Right cardiac atrium (tissue), 5 donors: ENCODE measurements around the gene ALOX15B. TPM values are rescaled to one million over a fixed set of nuclear protein-coding genes. Genes with fewer than 3 reads are reported as not detected.
A peak's percentile ranks its signal among the peaks of the same experiment; 100 is the strongest.

Experiments
- ATAC-seq, 2 donors: fragments of 200-7000 bp; cut with Tn5 transposase; one replicate each; pipeline versions ENCODE4 v1.8.0 to v1.9.1; 2020; ENCODE audit warnings: moderate library complexity in 2 of 2, mild to moderate bottlenecking in 1 of 2
- DNase-seq, 3 donors: peaks; one replicate each; pipeline ENCODE4 v3.0.0-alpha.2; 2020
- H3K27ac ChIP-seq: one replicate; pipeline ENCODE4 v1.5.1; 2013; ENCODE audit warnings: mild to moderate bottlenecking, low read length, control low read depth, moderate library complexity
- H3K27me3 ChIP-seq: one replicate; pipeline ENCODE4 v1.6.1; 2013; ENCODE audit not compliant: control insufficient read depth, insufficient read depth
- H3K4me1 ChIP-seq: one replicate; pipeline ENCODE4 v1.6.1; 2013; ENCODE audit warnings: low read length; ENCODE audit not compliant: control insufficient read depth, insufficient read depth
- H3K4me3 ChIP-seq: one replicate; pipeline ENCODE4 v1.5.1; 2013; ENCODE audit warnings: low read length, control low read depth
- H3K9me3 ChIP-seq: one replicate; pipeline ENCODE4 v1.6.1; 2013; ENCODE audit warnings: low read length; ENCODE audit not compliant: control insufficient read depth
- WGBS: extraction: QIAGEN DNeasy Blood & Tissue Kit; methylation state at CpG from one replicate; pipeline ENCODE4 v1.1.7; 2013; 5-methylcytosine and 5-hydroxymethylcytosine counted together
- intact Hi-C, 4 donors: fragments of 100-400 bp; cut with DNase I; formaldehyde crosslinking; loops; one replicate each; pipeline versions ENCODE4 v1.11.0 to v1.14.0; 2022 to 2023
- long read RNA-seq, 4 donors: library from polyadenylated mRNA; unstranded; transcript quantifications; one replicate each; pipeline ENCODE4 v2.0.0, GENCODE V29; 2020 to 2021
- polyA plus RNA-seq: library from polyadenylated mRNA; stranded (reverse); fragments of 200-250 nt; gene quantifications from one replicate; pipeline ENCODE4 v1.2.3, GENCODE V29; 2013
- total RNA-seq, 4 donors: library from RNA; stranded (reverse); fragmentation: NEBNext Ultra II Directional; extraction: Animal tissue kit (Norgen Biotek cat#: 25700); gene quantifications; one replicate each; pipeline ENCODE4 v1.2.1, GENCODE V29; 2021
- donor health status: healthy with polysubstance abuse.
- donor health status: DM: no; HTN: yes; CAD: no.
- donor health status: DM: no; HTN: no; CAD: no.
- donor health status: DM: no; HTN: yes; CAD: no; lungs with severe emphysema.
- donor health status: DM: yes; HTN: yes; CAD: no.

Gene ALOX15B, protein sequence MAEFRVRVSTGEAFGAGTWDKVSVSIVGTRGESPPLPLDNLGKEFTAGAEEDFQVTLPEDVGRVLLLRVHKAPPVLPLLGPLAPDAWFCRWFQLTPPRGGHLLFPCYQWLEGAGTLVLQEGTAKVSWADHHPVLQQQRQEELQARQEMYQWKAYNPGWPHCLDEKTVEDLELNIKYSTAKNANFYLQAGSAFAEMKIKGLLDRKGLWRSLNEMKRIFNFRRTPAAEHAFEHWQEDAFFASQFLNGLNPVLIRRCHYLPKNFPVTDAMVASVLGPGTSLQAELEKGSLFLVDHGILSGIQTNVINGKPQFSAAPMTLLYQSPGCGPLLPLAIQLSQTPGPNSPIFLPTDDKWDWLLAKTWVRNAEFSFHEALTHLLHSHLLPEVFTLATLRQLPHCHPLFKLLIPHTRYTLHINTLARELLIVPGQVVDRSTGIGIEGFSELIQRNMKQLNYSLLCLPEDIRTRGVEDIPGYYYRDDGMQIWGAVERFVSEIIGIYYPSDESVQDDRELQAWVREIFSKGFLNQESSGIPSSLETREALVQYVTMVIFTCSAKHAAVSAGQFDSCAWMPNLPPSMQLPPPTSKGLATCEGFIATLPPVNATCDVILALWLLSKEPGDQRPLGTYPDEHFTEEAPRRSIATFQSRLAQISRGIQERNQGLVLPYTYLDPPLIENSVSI
- total RNA-seq = under 1 TPM; 0.25 to 0.68 (median 0.46) TPM
- polyA plus RNA-seq = 0.54 TPM
- long read RNA-seq, donor 1 = 0 reads
- long read RNA-seq, donor 2 = 0 reads
- long read RNA-seq, donor 3 = 0 reads
- long read RNA-seq, donor 4 = 0 reads

DNA sequence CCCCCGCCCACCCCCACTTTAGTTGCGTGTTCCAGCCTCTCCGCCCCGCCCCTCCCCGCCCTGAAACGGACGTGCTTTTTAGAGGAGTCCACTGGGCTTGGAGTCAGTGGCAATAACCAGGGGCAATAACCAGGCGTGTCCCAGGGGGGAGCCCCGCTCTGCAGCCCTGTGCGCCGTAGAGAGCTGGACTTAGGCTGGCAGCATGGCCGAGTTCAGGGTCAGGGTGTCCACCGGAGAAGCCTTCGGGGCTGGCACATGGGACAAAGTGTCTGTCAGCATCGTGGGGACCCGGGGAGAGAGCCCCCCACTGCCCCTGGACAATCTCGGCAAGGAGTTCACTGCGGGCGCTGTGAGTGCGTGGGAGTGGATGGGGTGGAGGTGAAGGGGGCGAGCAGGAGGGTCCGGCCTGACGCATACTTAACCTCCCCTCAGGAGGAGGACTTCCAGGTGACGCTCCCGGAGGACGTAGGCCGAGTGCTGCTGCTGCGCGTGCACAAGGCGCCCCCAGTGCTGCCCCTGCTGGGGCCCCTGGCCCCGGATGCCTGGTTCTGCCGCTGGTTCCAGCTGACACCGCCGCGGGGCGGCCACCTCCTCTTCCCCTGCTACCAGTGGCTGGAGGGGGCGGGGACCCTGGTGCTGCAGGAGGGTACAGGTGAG is at the start of gene ALOX15B:
Gene ALOX15B, plus strand, starts transcription at position 106 of the 657 bp plus-strand sequence. Its CDS starts 97 bp downstream, at position 203.
- H3K9me3 ChIP-seq = no peaks in the 10 kb centered on the region
- no peak within 1 kb of the TSS for H3K27ac ChIP-seq
- intact Hi-C loops = no loop called here
- no peaks in the 10 kb centered on the region for H3K27me3 ChIP-seq
- 11% methylated on average over 37 of the region's 37 CpGs for WGBS
- ATAC-seq (peak; percentile 17 to 33), DNase-seq (peak in 1 of 3 donors; percentile 67)
- H3K4me1 ChIP-seq = peaks cover 2% of the 10 kb centered on the region
- H3K4me3 ChIP-seq = no peak within 1 kb of the TSS

DNA sequence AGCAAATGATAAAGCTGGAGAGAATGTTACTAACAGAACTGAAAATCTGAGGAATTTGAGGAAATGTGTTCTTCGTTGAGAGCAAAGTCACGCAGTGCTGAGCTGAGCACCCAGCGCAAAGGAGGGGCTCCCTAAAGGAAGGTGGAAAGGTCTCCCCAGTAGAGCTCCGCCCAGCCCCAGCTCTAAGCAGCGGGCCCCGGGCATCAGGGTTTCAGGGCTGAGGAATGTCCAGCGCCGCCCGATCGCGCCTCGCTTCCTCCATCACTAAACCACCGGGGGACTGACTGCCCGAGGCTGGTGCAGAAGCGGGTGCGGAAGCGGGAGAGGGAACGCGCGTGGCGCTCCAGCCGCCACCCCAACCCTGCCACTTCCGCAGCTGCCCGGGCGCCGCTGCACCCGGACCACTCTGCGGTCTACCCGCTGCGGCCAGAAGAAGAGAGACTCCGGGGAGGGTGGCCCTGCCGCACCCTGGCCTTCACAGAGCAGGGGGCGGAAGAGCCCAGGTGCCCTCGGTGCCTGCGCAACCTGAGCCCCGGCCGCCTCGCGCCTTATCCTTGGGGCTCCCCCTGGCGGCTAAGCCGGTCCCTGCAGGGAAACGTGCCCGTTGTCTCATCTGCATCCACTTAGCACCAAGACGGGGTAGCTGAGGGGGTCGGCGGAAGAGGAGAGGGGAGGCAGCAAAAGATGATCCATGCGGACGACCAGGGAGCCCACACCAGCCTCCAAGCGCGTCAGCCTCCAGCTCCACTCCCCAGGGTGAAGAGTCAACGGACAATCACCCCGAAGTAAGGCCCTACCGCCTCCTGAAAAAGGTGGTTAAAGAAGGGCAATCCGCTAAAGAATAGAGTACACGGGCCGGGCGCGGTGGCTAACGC is 48.8 kb upstream of the ALOX15B start:
- no peaks in the 10 kb centered on the region for H3K4me1 ChIP-seq
- 4% methylated on average over 59 of the region's 59 CpGs for WGBS
- H3K27ac ChIP-seq = no peak overlapping the region
- ATAC-seq (peak; percentile 83 to 90), DNase-seq (peak; percentile 78 to 94 (median 93))
- intact Hi-C loops = loop anchor here (1.0 to 5.0 kb wide), 8 partner anchors 67 to 243 kb away; no protein-coding TSS in a partner anchor
- peak overlapping the region; percentile 49 for H3K4me3 ChIP-seq
- no peaks in the 10 kb centered on the region for H3K27me3 ChIP-seq
- no peaks in the 10 kb centered on the region for H3K9me3 ChIP-seq

DNA sequence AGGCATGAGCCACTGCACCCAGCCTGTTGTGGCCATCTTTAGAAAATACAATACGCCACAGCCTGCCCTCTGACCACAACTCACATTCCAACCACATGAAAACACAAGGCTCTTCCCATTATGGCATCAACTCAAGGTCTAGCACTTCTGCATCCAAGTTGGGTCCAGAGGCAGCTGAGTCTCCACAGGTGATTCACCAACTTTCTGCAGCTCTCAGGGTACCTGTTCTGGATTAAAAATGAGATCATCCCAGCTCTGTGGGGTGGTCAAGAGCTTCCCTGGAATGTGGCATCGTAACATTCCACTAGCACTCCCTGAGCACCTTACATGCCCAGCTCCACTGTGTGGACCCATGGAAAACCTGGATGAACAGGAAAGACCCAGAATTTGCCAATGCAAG is 46.3 kb upstream of the ALOX15B start:
- 85% methylated on average over 2 of the region's 2 CpGs for WGBS
- no peaks in the 10 kb centered on the region for H3K27me3 ChIP-seq
- no peak overlapping the region for H3K4me3 ChIP-seq
- intact Hi-C loops = loop anchor here in 3 of 4 donors (2.0 to 5.0 kb wide), 5 partner anchors 65 to 245 kb away; no protein-coding TSS in a partner anchor
- no peak overlapping the region for H3K27ac ChIP-seq
- no peak for DNase-seq
- peaks cover 1% of the 10 kb centered on the region for H3K4me1 ChIP-seq
- no peak for ATAC-seq
- no peaks in the 10 kb centered on the region for H3K9me3 ChIP-seq

DNA sequence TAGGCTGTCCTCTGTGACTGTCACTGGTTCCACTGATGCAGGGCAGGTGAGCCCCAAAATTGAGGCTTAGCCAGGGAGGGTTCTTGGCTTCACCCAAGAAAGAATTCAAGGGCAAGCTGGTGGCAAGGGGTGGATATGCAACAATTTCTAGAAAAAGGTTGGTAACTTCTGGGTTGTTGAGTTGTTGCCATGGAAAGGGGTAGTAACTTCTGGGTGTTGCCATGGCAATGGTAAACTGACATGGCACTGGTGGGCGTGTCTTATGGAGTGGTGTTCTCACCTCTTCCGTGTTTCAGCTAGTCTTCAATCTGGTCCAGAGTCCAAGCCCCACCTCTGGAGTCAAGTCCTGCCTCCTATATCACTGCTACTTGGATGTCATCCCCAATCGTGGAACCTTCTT is 45.9 kb upstream of the ALOX15B start:
- ATAC-seq (no peak), DNase-seq (no peak)
- H3K4me1 ChIP-seq = peaks cover 1% of the 10 kb centered on the region
- no peaks in the 10 kb centered on the region for H3K27me3 ChIP-seq
- H3K9me3 ChIP-seq = no peaks in the 10 kb centered on the region
- H3K4me3 ChIP-seq = no peak overlapping the region
- H3K27ac ChIP-seq = no peak overlapping the region
- 74% methylated on average over 3 of the region's 3 CpGs for WGBS
- intact Hi-C loops = loop anchor here in 3 of 4 donors (2.0 to 5.0 kb wide), 5 partner anchors 64 to 246 kb away; no protein-coding TSS in a partner anchor

DNA sequence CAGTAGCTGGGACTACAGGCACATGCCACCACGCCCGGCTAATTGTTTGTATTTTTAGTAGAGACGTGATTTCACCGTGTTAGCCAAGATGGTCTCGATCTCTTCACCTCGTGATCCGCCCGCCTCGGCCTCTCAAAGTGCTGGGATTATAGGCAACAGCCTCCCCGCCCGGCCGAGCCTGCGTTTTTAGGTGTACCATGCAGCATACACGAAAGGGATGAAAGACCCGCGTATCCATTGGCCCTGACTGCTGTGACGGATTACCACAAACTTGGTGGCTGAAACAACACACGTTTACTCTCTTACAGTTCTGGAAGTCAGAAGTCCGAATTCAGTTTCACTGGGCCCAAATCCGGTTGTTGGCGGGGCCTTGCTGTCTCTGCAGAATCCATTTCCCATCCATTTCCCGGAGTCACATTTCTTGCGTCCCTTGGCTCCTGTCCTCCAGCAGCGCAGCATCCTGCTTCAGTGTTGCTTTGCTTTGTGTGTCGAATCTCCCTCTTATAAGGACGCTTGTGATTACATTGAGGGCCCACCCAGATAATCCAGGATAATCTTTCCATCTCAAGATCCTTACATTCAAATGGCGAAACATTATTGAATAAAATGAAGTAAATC is 44.8 kb upstream of the ALOX15B start:
- ATAC-seq = no peak

DNA sequence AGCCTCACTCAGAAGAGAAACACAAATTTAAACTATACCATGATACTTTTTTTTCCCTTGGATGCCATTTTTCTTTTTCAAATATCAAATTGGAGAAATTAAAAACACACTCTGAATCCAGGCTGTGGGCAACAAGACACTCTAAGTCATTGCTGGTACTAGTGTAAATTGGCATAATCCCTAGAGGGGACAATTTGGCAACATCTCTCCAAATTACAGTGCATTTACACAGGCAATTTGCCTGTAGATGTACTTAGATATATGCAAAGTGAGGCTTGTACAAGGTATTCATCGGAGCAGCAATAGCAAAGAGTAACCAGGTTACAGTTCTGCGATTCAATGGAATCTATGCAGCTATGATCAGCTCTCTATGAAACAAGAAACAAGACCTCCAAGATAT is 43.1 kb upstream of the ALOX15B start:
- no peaks in the 10 kb centered on the region for H3K27me3 ChIP-seq
- ATAC-seq = no peak
- H3K4me1 ChIP-seq = peaks cover 1% of the 10 kb centered on the region
- no peaks in the 10 kb centered on the region for H3K9me3 ChIP-seq
- no peak overlapping the region for H3K4me3 ChIP-seq
- intact Hi-C loops = no loop called here
- DNase-seq = no peak
- WGBS = 94% methylated on average over 2 of the region's 2 CpGs
- no peak overlapping the region for H3K27ac ChIP-seq

More for the DNA sequence above, 44.8 kb upstream of the ALOX15B start:
- no peak for DNase-seq
- H3K27ac ChIP-seq = peak overlapping the region; percentile 2
- peaks cover 1% of the 10 kb centered on the region for H3K4me1 ChIP-seq
- intact Hi-C loops = loop anchor here in 3 of 4 donors (2.0 to 5.0 kb wide), 5 partner anchors 63 to 247 kb away; no protein-coding TSS in a partner anchor
- WGBS = 72% methylated on average over 27 of the region's 27 CpGs
- H3K4me3 ChIP-seq = no peak overlapping the region
- no peaks in the 10 kb centered on the region for H3K9me3 ChIP-seq
- H3K27me3 ChIP-seq = no peaks in the 10 kb centered on the region

DNA sequence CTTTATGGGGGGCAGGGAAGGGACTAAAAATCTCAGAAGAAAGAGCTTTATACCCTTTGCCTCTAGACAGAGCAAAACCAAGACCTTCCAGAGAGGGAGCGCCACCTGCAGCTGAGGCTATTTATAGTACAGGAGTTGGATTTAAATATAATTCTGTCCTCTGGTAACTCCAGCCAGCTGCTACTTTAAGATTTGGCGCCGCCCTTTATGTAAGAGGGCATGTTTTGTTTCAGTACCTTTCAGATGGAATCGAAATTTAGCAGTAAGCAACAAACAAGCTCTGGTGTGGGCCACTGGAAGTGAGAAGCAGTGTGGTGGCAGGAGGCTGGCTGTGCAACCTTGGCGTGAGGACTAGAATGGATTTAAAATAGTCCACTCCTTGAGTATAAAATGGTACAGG is 41.7 kb upstream of the ALOX15B start:
- intact Hi-C loops = no loop called here
- DNase-seq = no peak
- Histone ChIP-seq H3K27me3 (no peaks in the 10 kb centered on the region), H3K4me3 (no peak overlapping the region), H3K4me1 (peaks cover 1% of the 10 kb centered on the region), H3K9me3 (no peaks in the 10 kb centered on the region), H3K27ac (peak overlapping the region; percentile 59)
- WGBS = 20% methylated on average over 5 of the region's 5 CpGs
- ATAC-seq = peak; percentile 56 to 63

DNA sequence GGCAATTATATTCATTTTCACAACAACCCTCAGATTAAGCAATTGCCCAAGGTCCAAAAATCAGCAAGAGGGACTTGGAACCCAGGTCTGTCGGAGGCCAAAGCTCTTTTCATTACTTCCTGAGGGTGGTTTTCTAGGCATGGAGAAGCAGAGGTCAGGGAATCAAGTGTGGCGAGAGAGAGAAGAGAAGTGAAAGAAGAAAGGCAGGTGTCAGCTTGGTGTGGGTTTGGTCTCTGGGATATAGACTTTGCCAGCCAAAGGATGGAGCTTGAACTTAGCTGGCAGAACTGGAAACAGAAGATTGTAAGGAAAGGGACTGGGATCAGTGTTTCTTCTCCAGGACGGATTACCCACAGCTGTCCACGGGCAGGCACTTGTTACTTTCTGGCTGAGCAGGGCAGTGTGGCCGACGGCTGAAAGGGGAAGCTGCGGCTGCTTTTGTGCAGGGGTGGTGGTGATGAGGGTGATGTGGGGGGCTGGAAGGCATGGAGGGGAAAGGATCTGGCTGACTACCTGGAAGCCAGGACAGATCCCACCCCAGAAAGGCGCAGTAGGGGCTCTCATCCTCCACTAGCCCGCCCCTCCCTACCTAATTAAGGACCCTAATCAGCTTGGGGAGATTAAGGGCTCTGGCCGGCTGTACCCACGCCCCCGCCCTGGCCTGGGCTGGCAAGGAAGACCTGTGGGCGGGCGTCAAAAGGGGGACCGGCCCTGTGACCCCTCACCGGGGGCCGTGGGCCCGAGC is 36.7 kb upstream of the ALOX15B start, which contains the start of gene GUCY2D:
Gene GUCY2D, plus strand, starts transcription at position 640 of the 745 bp plus-strand sequence. CDS start 433 bp downstream, outside the sequence.
- peak in 1 of 2 donors; percentile 12 for ATAC-seq
- Histone ChIP-seq H3K4me3 (peak within 1 kb of the TSS; percentile 35), H3K27me3 (no peaks in the 10 kb centered on the region), H3K9me3 (no peaks in the 10 kb centered on the region), H3K27ac (no peak within 1 kb of the TSS), H3K4me1 (peaks cover 1% of the 10 kb centered on the region)
- no peak for DNase-seq
- intact Hi-C loops = no loop called here
- WGBS = 24% methylated on average over 18 of the region's 18 CpGs
